HepG2 (cell line): Measurements from ENCODE around the gene ORM1. TPM values are rescaled to one million over a fixed set of nuclear protein-coding genes. Genes with fewer than 3 reads are reported as not detected.

Experiments used
- HMG20B ChIP-seq: conservative IDR thresholded peaks from 2 replicates; pipeline ENCODE4 v1.6.1; 2016; ENCODE audit warnings: missing genetic modification reagents, missing compliant biosample characterization
- NFAT5 ChIP-seq: sonication (generic); formaldehyde crosslinking; IDR thresholded peaks from 2 replicates; pipeline ENCODE4 v1.4.0; 2020; ENCODE audit warnings: missing genetic modification reagents
- NFKB2 ChIP-seq: sonication (generic); formaldehyde crosslinking; IDR thresholded peaks from 2 replicates; pipeline ENCODE4 v1.4.0; 2020; ENCODE audit warnings: missing genetic modification reagents, borderline replicate concordance
- ZBTB33 ChIP-seq: sonication (generic); formaldehyde crosslinking; IDR thresholded peaks from 2 replicates; pipeline ENCODE4 v1.4.0; 2020; ENCODE audit warnings: missing genetic modification reagents
- ZNF816 ChIP-seq: sonication (generic); formaldehyde crosslinking; IDR thresholded peaks from 2 replicates; pipeline ENCODE4 v1.8.0; 2022; ENCODE audit warnings: missing genetic modification reagents, mild to moderate bottlenecking, borderline replicate concordance
- ZUFSP ChIP-seq: sonication (generic); formaldehyde crosslinking; IDR thresholded peaks from 2 replicates; pipeline ENCODE4 v1.9.0; 2021; ENCODE audit warnings: missing genetic modification reagents, mild to moderate bottlenecking, borderline replicate concordance
- polyA plus RNA-seq, 8 experiments: library from polyadenylated mRNA; depleted of rRNA in 3 of 8; stranded (reverse) in 7 of 8; unstranded in 1 of 8; fragments of >200 nt; fragmentation: Illumina TruSeq in 4 of 8; extraction: Trizol in 4 of 8; gene quantifications; 2 replicates each; pipeline versions ENCODE4 v1.2.1 to v1.2.3, GENCODE V29; 2011 to 2016; ENCODE audit warnings: low read depth in 4 of 8, missing spikeins in 1 of 8, mixed read lengths in 1 of 8; ENCODE audit not compliant: insufficient read depth in 1 of 8
- total RNA-seq, 5 experiments: library from RNA; depleted of rRNA; stranded (reverse); fragments of >200 nt; fragmentation: Illumina TruSeq; extraction: Trizol; gene quantifications; 2 replicates each; pipeline ENCODE4 v1.2.3, GENCODE V29; 2016; ENCODE audit warnings: low read depth in 1 of 5
- TF ChIP-seq, protein P1 (sequence below): sonication (generic); formaldehyde crosslinking; conservative IDR thresholded peaks from 2 replicates; pipeline ENCODE4 v1.8.0; 2022; ENCODE audit warnings: mild to moderate bottlenecking, moderate library complexity, missing genetic modification reagents
- TF ChIP-seq, protein P2 (sequence below): sonication (generic); formaldehyde crosslinking; IDR thresholded peaks from 2 replicates; pipeline ENCODE4 v1.4.0; 2020; ENCODE audit warnings: missing genetic modification reagents

ORM1 gene
- total and polyA plus RNA-seq, 2 of the 13 experiments (the other 11 are each of a cell fraction or from before 2014, with no cell fraction given) = 699 to 1,180 TPM

DNA sequence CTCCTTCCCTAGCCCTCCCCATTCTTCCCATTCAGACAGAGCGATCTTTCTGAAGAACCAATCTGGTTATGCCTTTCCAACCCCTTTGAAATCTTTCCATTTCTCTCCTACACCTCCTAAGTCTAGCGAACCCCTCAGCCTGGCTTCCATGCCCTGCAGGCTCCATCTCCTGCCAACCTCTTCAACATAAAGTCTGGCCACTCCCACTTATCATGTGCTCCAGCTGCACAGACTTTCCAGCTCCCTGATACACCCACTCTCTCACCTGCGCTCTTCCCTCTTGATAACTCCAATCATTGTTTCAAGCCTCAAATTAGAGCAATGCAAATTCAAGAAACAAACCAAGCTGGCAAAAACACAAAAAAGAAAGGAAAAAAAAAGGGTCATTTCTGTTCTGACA, 3.8 kb upstream of the ORM1 start (continued):
- no peak for TF ChIP-seq ZUFSP (CRISPR knock-in tag)
- TF ChIP-seq, protein P1, sequence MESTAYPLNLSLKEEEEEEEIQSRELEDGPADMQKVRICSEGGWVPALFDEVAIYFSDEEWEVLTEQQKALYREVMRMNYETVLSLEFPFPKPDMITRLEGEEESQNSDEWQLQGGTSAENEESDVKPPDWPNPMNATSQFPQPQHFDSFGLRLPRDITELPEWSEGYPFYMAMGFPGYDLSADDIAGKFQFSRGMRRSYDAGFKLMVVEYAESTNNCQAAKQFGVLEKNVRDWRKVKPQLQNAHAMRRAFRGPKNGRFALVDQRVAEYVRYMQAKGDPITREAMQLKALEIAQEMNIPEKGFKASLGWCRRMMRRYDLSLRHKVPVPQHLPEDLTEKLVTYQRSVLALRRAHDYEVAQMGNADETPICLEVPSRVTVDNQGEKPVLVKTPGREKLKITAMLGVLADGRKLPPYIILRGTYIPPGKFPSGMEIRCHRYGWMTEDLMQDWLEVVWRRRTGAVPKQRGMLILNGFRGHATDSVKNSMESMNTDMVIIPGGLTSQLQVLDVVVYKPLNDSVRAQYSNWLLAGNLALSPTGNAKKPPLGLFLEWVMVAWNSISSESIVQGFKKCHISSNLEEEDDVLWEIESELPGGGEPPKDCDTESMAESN (CRISPR knock-in tag) = no peak
- TF ChIP-seq ZBTB33 = no peak
- no peak for TF ChIP-seq ZNF816
- TF ChIP-seq, protein P2, sequence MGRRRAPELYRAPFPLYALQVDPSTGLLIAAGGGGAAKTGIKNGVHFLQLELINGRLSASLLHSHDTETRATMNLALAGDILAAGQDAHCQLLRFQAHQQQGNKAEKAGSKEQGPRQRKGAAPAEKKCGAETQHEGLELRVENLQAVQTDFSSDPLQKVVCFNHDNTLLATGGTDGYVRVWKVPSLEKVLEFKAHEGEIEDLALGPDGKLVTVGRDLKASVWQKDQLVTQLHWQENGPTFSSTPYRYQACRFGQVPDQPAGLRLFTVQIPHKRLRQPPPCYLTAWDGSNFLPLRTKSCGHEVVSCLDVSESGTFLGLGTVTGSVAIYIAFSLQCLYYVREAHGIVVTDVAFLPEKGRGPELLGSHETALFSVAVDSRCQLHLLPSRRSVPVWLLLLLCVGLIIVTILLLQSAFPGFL = no peak
- TF ChIP-seq HMG20B = no peak
- no peak for TF ChIP-seq NFAT5
- no peak for TF ChIP-seq NFKB2 (CRISPR knock-in tag)
